K562 (cell line): ENCODE data around the gene SPNS1. TPM values are rescaled to one million over a fixed set of nuclear protein-coding genes. Genes with fewer than 3 reads are reported as not detected.

Experiments used
- ATF1 ChIP-seq, 2 experiments: fragments of 450-650 bp in 1 of 2; IDR thresholded peaks; 2 replicates each; pipeline ENCODE4 v1.6.1; 2016; ENCODE audit warnings: missing compliant biosample characterization in 1 of 2, missing genetic modification characterization in 1 of 2
- CBX3 ChIP-seq, 2 experiments: IDR thresholded peaks; 1 replicate in 1 of 2; 2 replicates in 1 of 2; pipeline ENCODE4 v1.6.1; 2012; ENCODE audit warnings: inconsistent platforms in 2 of 2, low read length in 2 of 2, borderline replicate concordance in 1 of 2, control low read depth in 1 of 2
- EP400 ChIP-seq: fragments of 450-650 bp; IDR thresholded peaks from 2 replicates; pipeline ENCODE4 v1.6.1; 2017; ENCODE audit warnings: antibody characterized with exemption, mild to moderate bottlenecking, moderate library complexity
- JUND ChIP-seq, 2 experiments: IDR thresholded peaks; 2 replicates in 1 of 2; 3 replicates in 1 of 2; pipeline ENCODE4 v1.6.1; 2011; ENCODE audit warnings: borderline replicate concordance in 2 of 2, low read depth in 2 of 2, low read length in 2 of 2, improper control_type of control experiment in 1 of 2, missing biosample characterization in 1 of 2, missing genetic modification characterization in 1 of 2, missing genetic modification reagents in 1 of 2
- LEF1 ChIP-seq: fragments of 450-650 bp; IDR thresholded peaks from 2 replicates; pipeline ENCODE4 v1.6.1; 2016; ENCODE audit warnings: mild to moderate bottlenecking
- MTA2 ChIP-seq: fragments of 450-650 bp; IDR thresholded peaks from 2 replicates; pipeline ENCODE4 v1.6.1; 2016; ENCODE audit warnings: low read depth
- NFIC ChIP-seq: fragments of 450-650 bp; IDR thresholded peaks from 2 replicates; pipeline ENCODE4 v1.6.1; 2017; ENCODE audit warnings: mild to moderate bottlenecking, inconsistent platforms
- PHTF2 ChIP-seq: fragments of 250-450 bp; sonication (Bioruptor Pico); IDR thresholded peaks from 2 replicates; pipeline ENCODE4 v1.5.0; 2021; ENCODE audit warnings: mild to moderate bottlenecking
- SAFB2 ChIP-seq: fragments of 200-400 bp; formaldehyde crosslinking; IDR thresholded peaks from 2 replicates; pipeline ENCODE4 v1.6.1; 2018; ENCODE audit warnings: borderline replicate concordance, low read length, low read depth, moderate library complexity; ENCODE audit not compliant: severe bottlenecking
- SFPQ ChIP-seq: fragments of 200-400 bp; formaldehyde crosslinking; IDR thresholded peaks from 2 replicates; pipeline ENCODE4 v1.6.1; 2017; ENCODE audit warnings: mild to moderate bottlenecking, low read depth, low read length, moderate library complexity
- TCF15 ChIP-seq: fragments of 250-450 bp; sonication (Bioruptor Pico); IDR thresholded peaks from 2 replicates; pipeline ENCODE4 v1.8.0; 2022; ENCODE audit warnings: moderate library complexity, mild to moderate bottlenecking, inconsistent platforms
- ZNF24 ChIP-seq: fragments of 450-650 bp; IDR thresholded peaks from 2 replicates; pipeline ENCODE4 v1.6.1; 2016
- ZNF436 ChIP-seq: fragments of 250-450, 450-650 bp; sonication (Bioruptor Pico); formaldehyde crosslinking; IDR thresholded peaks from 2 replicates; pipeline ENCODE4 v1.7.0; 2020; ENCODE audit warnings: mild to moderate bottlenecking
- ZNF551 ChIP-seq: fragments of 250-450 bp; sonication (Bioruptor Pico); IDR thresholded peaks from 2 replicates; pipeline ENCODE4 v1.5.0; 2021; ENCODE audit warnings: mild to moderate bottlenecking, moderate library complexity
- ZNF584 ChIP-seq: fragments of 200-800 bp; sonication (Bioruptor generic); IDR thresholded peaks from 2 replicates; pipeline ENCODE4 v1.6.1; 2016; ENCODE audit warnings: low read depth, mild to moderate bottlenecking, missing genetic modification characterization, missing compliant biosample characterization
- ZNF699 ChIP-seq: fragments of 250-450 bp; sonication (Bioruptor Pico); IDR thresholded peaks from 2 replicates; pipeline ENCODE4 v1.8.0; 2021; ENCODE audit warnings: mild to moderate bottlenecking, moderate library complexity; ENCODE audit not compliant: insufficient replicate concordance
- polyA plus RNA-seq, 8 experiments: library from polyadenylated mRNA; depleted of rRNA in 4 of 8; stranded (reverse) in 5 of 8; unstranded in 3 of 8; fragments of >200 nt; fragmentation: Nextera tagmentation in 2 of 8; fragmentation: Illumina TruSeq in 1 of 8; extraction: Ambion mirVana in 2 of 8; extraction: Trizol in 1 of 8; gene quantifications; 2 replicates each; pipeline versions ENCODE4 v1.2.1 to v1.2.3, GENCODE V29; 2011 to 2014; ENCODE audit warnings: inconsistent platforms in 1 of 8, missing spikeins in 1 of 8
- total RNA-seq, 7 experiments: library from RNA; depleted of rRNA in 6 of 7; stranded (reverse); fragments of >200 nt in 6 of 7; fragmentation: Illumina TruSeq in 2 of 7; extraction: Trizol in 2 of 7; gene quantifications; 2 replicates each; pipeline versions ENCODE4 v1.2.1 to v1.2.3, GENCODE V29; 2011 to 2021; ENCODE audit warnings: low replicate concordance in 1 of 7
- TF ChIP-seq, protein P1 (sequence below): sonication (generic); formaldehyde crosslinking; IDR thresholded peaks from 2 replicates; pipeline ENCODE4 v1.8.0; 2022; ENCODE audit warnings: mild to moderate bottlenecking, missing genetic modification reagents
- TF ChIP-seq, protein P2 (sequence below): sonication (generic); formaldehyde crosslinking; IDR thresholded peaks from 2 replicates; pipeline ENCODE4 v1.5.0; 2020; ENCODE audit warnings: missing genetic modification reagents

The SPNS1 gene
- total and polyA plus RNA-seq, 9 of the 15 experiments (the other 6 are each of a cell fraction or from before 2014, with no cell fraction given), result 0.58 to 64.9 (median 13.7) TPM

DNA sequence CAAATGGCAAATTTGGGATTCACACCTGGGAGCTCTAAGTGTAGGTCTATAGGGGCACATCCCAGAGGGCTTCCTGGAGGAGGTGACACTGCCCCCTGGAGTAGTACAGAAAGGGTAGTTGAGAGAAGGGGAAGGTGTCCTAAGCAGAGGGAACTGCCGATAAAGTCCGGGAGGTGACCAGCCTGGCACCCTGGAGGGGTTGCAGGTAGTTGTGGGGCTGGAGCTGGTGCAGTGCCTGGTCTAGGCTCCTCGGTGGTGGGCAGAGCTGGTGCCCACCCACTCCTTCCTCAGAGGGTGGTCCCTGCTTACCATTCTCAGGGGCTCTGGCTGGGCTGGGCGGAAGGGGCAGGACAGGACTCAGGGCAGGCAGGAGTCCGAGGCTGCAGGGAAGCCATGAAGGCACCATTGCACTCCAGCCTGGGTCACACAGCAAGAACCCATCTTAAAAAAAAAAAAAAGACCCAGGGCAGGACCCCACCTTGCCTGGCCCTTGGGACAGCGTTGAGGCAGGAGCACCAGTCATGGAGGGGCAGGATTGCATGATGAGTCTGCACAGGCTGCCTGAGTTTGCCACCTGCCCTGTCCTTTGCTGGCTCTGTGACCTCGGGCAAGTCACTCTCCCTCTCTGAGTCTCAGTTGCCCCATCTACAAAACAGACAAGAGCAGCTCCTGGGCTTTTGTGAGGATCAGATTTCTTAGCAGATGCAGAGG is 54.0 kb downstream of the SPNS1 start (continued):
- TF ChIP-seq ZNF436 (peak; percentile 95), SAFB2 (no peak), ZNF24 (no peak), JUND (IDR thresholded peaks at IDR 0.05; ENCODE audit: borderline replicate concordance, low read depth, low read length) (no peak), JUND (tag; IDR thresholded peaks at IDR 0.05; ENCODE audit: borderline replicate concordance, low read depth, low read length) (no peak), ZNF551 (CRISPR knock-in tag) (no peak), SFPQ (no peak), LEF1 (no peak), NFIC (no peak), CBX3 (IDR thresholded peaks at IDR 0.05; ENCODE audit: borderline replicate concordance in 1 of 2, low read length in 2 of 2) (0 out of 3 replicates have a peak, but pooled peaks of 1 of the 2 experiments have one; percentile 22), PHTF2 (no peak), TCF15 (CRISPR knock-in tag) (no peak), ATF1 (CRISPR knock-in tag; IDR thresholded peaks at IDR 0.05) (no peak), ATF1 (tag; IDR thresholded peaks at IDR 0.05) (no peak), EP400 (no peak), MTA2 (no peak), ZNF699 (no peak), ZNF584 (CRISPR knock-in tag) (0 out of 2 replicates have a peak, but pooled peaks have one; percentile 24)
- TF ChIP-seq, protein P1, sequence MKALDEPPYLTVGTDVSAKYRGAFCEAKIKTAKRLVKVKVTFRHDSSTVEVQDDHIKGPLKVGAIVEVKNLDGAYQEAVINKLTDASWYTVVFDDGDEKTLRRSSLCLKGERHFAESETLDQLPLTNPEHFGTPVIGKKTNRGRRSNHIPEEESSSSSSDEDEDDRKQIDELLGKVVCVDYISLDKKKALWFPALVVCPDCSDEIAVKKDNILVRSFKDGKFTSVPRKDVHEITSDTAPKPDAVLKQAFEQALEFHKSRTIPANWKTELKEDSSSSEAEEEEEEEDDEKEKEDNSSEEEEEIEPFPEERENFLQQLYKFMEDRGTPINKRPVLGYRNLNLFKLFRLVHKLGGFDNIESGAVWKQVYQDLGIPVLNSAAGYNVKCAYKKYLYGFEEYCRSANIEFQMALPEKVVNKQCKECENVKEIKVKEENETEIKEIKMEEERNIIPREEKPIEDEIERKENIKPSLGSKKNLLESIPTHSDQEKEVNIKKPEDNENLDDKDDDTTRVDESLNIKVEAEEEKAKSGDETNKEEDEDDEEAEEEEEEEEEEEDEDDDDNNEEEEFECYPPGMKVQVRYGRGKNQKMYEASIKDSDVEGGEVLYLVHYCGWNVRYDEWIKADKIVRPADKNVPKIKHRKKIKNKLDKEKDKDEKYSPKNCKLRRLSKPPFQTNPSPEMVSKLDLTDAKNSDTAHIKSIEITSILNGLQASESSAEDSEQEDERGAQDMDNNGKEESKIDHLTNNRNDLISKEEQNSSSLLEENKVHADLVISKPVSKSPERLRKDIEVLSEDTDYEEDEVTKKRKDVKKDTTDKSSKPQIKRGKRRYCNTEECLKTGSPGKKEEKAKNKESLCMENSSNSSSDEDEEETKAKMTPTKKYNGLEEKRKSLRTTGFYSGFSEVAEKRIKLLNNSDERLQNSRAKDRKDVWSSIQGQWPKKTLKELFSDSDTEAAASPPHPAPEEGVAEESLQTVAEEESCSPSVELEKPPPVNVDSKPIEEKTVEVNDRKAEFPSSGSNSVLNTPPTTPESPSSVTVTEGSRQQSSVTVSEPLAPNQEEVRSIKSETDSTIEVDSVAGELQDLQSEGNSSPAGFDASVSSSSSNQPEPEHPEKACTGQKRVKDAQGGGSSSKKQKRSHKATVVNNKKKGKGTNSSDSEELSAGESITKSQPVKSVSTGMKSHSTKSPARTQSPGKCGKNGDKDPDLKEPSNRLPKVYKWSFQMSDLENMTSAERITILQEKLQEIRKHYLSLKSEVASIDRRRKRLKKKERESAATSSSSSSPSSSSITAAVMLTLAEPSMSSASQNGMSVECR (CRISPR knock-in tag), result no peak
- TF ChIP-seq, protein P2, sequence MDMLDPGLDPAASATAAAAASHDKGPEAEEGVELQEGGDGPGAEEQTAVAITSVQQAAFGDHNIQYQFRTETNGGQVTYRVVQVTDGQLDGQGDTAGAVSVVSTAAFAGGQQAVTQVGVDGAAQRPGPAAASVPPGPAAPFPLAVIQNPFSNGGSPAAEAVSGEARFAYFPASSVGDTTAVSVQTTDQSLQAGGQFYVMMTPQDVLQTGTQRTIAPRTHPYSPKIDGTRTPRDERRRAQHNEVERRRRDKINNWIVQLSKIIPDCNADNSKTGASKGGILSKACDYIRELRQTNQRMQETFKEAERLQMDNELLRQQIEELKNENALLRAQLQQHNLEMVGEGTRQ, result no peak
